ENCODE data around the gene ZPBP. TPM values are rescaled to one million over a fixed set of nuclear protein-coding genes. Genes with fewer than 3 reads are reported as not detected.
"Not testable (repeated sequence)": the region's sequence is repeated elsewhere in the genome, so short reads cannot be mapped to it uniquely, and the experiment has no call there.

The ZPBP gene
- total RNA-seq, 1 donor from 2014 or later, result not detected

- DNase-seq (ENCODE audit: low spot score), result no peak
- no peaks in the 10 kb centered on the region for H3K9me3 Mint-ChIP-seq (ENCODE audit: unreplicated experiment)
- no peaks in the 10 kb centered on the region for H3K36me3 Mint-ChIP-seq (ENCODE audit: low read depth, unreplicated experiment)
- H3K4me1 Mint-ChIP-seq (ENCODE audit: unreplicated experiment), result no peaks in the 10 kb centered on the region
- no peaks in the 10 kb centered on the region for H3K27me3 Mint-ChIP-seq (ENCODE audit: unreplicated experiment)
- TF ChIP-seq CTCF (IDR thresholded peaks at IDR 0.05; ENCODE audit: unreplicated experiment), result no peak
- H3K27ac Mint-ChIP-seq (ENCODE audit: unreplicated experiment), result no peak overlapping the region
- no peak overlapping the region for H3K4me3 Mint-ChIP-seq (ENCODE audit: unreplicated experiment)
These were observed 45.3 kb downstream of the ZPBP start for GRCh38 chr7:50047716-50048115.

GRCh38 chr7:50041165-50041564, 51.9 kb downstream of the ZPBP start:
- DNase-seq (ENCODE audit: low spot score); H3K27ac Mint-ChIP-seq (ENCODE audit: unreplicated experiment); H3K27me3 Mint-ChIP-seq (ENCODE audit: unreplicated experiment); H3K36me3 Mint-ChIP-seq (ENCODE audit: low read depth, unreplicated experiment); H3K4me1 Mint-ChIP-seq (ENCODE audit: unreplicated experiment); H3K4me3 Mint-ChIP-seq (ENCODE audit: unreplicated experiment); H3K9me3 Mint-ChIP-seq (ENCODE audit: unreplicated experiment): not testable (repeated sequence)

- Mint-ChIP-seq H3K36me3 (ENCODE audit: low read depth, unreplicated experiment) (no peaks in the 10 kb centered on the region), H3K27me3 (ENCODE audit: unreplicated experiment) (peaks cover 4% of the 10 kb centered on the region), H3K4me1 (ENCODE audit: unreplicated experiment) (no peaks in the 10 kb centered on the region), H3K27ac (ENCODE audit: unreplicated experiment) (no peak overlapping the region), H3K4me3 (ENCODE audit: unreplicated experiment) (no peak overlapping the region), H3K9me3 (ENCODE audit: unreplicated experiment) (no peaks in the 10 kb centered on the region)
- no peak for TF ChIP-seq CTCF (IDR thresholded peaks at IDR 0.05; ENCODE audit: unreplicated experiment)
- DNase-seq (ENCODE audit: low spot score), result no peak
These were observed 56.0 kb downstream of the ZPBP start for GRCh38 chr7:50037086-50037485.

- no peaks in the 10 kb centered on the region for H3K27me3 Mint-ChIP-seq (ENCODE audit: unreplicated experiment)
- H3K36me3 Mint-ChIP-seq (ENCODE audit: low read depth, unreplicated experiment), result no peaks in the 10 kb centered on the region
- no peak overlapping the region for H3K27ac Mint-ChIP-seq (ENCODE audit: unreplicated experiment)
- no peak overlapping the region for H3K4me3 Mint-ChIP-seq (ENCODE audit: unreplicated experiment)
- DNase-seq (ENCODE audit: low spot score), result no peak
- no peaks in the 10 kb centered on the region for H3K4me1 Mint-ChIP-seq (ENCODE audit: unreplicated experiment)
- TF ChIP-seq CTCF (IDR thresholded peaks at IDR 0.05; ENCODE audit: unreplicated experiment), result no peak
- no peaks in the 10 kb centered on the region for H3K9me3 Mint-ChIP-seq (ENCODE audit: unreplicated experiment)
These were observed 70.1 kb downstream of the ZPBP start for GRCh38 chr7:50022991-50023390.

DNA sequence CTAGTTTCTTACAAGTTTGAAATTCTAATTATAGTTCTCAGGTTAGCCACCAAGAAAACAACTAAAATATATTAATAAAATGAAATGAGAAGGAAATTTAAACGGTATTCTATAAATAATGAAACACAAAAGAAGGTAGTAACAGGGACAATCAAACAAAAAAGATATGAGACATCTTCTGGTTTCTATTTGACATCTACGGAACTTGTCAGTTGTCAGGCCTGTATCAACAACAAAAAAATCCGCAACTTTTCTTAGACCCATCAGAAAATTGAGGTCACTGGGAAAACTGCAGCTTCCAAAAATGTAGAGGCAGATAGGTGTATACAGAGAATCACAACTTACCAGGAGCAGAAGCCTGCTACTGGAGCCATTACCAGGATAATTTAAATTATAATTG, 70.6 kb downstream of the ZPBP start:
- no peaks in the 10 kb centered on the region for H3K4me1 Mint-ChIP-seq (ENCODE audit: unreplicated experiment)
- no peak for DNase-seq (ENCODE audit: low spot score)
- no peak overlapping the region for H3K27ac Mint-ChIP-seq (ENCODE audit: unreplicated experiment)
- H3K36me3 Mint-ChIP-seq (ENCODE audit: low read depth, unreplicated experiment), result no peaks in the 10 kb centered on the region
- no peaks in the 10 kb centered on the region for H3K9me3 Mint-ChIP-seq (ENCODE audit: unreplicated experiment)
- no peak for TF ChIP-seq CTCF (IDR thresholded peaks at IDR 0.05; ENCODE audit: unreplicated experiment)
- no peak overlapping the region for H3K4me3 Mint-ChIP-seq (ENCODE audit: unreplicated experiment)
- H3K27me3 Mint-ChIP-seq (ENCODE audit: unreplicated experiment), result no peaks in the 10 kb centered on the region

- no peaks in the 10 kb centered on the region for H3K36me3 Mint-ChIP-seq (ENCODE audit: low read depth, unreplicated experiment)
- H3K27me3 Mint-ChIP-seq (ENCODE audit: unreplicated experiment), result peaks cover 2% of the 10 kb centered on the region
- no peak for DNase-seq (ENCODE audit: low spot score)
- no peak for TF ChIP-seq CTCF (IDR thresholded peaks at IDR 0.05; ENCODE audit: unreplicated experiment)
- no peaks in the 10 kb centered on the region for H3K4me1 Mint-ChIP-seq (ENCODE audit: unreplicated experiment)
- no peak overlapping the region for H3K27ac Mint-ChIP-seq (ENCODE audit: unreplicated experiment)
- H3K9me3 Mint-ChIP-seq (ENCODE audit: unreplicated experiment), result no peaks in the 10 kb centered on the region
- H3K4me3 Mint-ChIP-seq (ENCODE audit: unreplicated experiment), result no peak overlapping the region
These were observed 97.4 kb downstream of the ZPBP start for GRCh38 chr7:49995681-49996080.

All from endothelial cell (in vitro differentiated cells).